Left lung (tissue), 10 donors: ENCODE results near the gene FAM98B. TPM values are rescaled to one million over a fixed set of nuclear protein-coding genes. Genes with fewer than 3 reads are reported as not detected.

ENCODE experiments used
- ATAC-seq: fragments of 200-7000 bp; cut with Tn5 transposase; one replicate; pipeline ENCODE4 v1.9.1; 2020; ENCODE audit warnings: moderate library complexity
- DNase-seq, 4 donors: peaks; one replicate each; pipeline ENCODE4 v3.0.0-alpha.2; 2013 to 2020
- H3K27ac ChIP-seq, 2 donors: fragments of 200-600 bp; sonication (generic) in 1 of 2; one replicate each; pipeline versions ENCODE4 v1.5.0 to v1.8.0; 2020 to 2021
- H3K27me3 ChIP-seq, 2 donors: fragments of 200-600 bp; sonication (generic) in 1 of 2; one replicate each; pipeline versions ENCODE4 v1.5.0 to v1.8.0; 2020 to 2021
- H3K36me3 ChIP-seq, 2 donors: fragments of 200-600 bp; sonication (generic) in 1 of 2; one replicate each; pipeline versions ENCODE4 v1.5.0 to v1.8.0; 2020 to 2021
- H3K4me1 ChIP-seq, 2 donors: fragments of 200-600 bp; one replicate each; pipeline ENCODE4 v1.8.0; 2021
- H3K4me3 ChIP-seq, 2 donors: fragments of 200-600 bp; sonication (generic) in 1 of 2; one replicate each; pipeline versions ENCODE4 v1.5.0 to v1.8.0; 2020 to 2021; ENCODE audit warnings: mild to moderate bottlenecking in 1 of 2
- H3K9me3 ChIP-seq, 2 donors: fragments of 200-600 bp; sonication (generic) in 1 of 2; one replicate each; pipeline versions ENCODE4 v1.5.0 to v1.8.0; 2020 to 2021
- intact Hi-C, 2 donors: fragments of 100-400 bp; cut with DNase I; formaldehyde crosslinking; loops; one replicate each; pipeline versions ENCODE4 v1.11.2 to v1.14.2; 2022
- polyA plus RNA-seq, 6 donors: library from polyadenylated mRNA; unstranded; fragments of 120-200 nt; gene quantifications; one replicate each; pipeline ENCODE4 v1.2.1, GENCODE V29; 2013; ENCODE audit not compliant: insufficient read length in 6 of 6
- total RNA-seq, 2 donors: library from RNA; stranded (reverse); fragmentation: NEBNext Ultra II Directional; extraction: Animal tissue kit (Norgen Biotek cat#: 25700); gene quantifications; one replicate each; pipeline ENCODE4 v1.2.1, GENCODE V29; 2021
- TF ChIP-seq, protein P1 (sequence below), 2 donors: fragments of 200-600 bp; sonication (generic) in 1 of 2; IDR thresholded peaks; one replicate each; pipeline versions ENCODE4 v1.5.0 to v1.8.0; 2021; ENCODE audit warnings: antibody characterized with exemption in 2 of 2
- donor health status: DM: no; HTN: yes; CAD: no.
- donor health status: DM: no; HTN: no; CAD: no.

FAM98B gene
- total and polyA plus RNA-seq, 8 donors, result 16.7 to 65.9 (median 54.3) TPM

DNA sequence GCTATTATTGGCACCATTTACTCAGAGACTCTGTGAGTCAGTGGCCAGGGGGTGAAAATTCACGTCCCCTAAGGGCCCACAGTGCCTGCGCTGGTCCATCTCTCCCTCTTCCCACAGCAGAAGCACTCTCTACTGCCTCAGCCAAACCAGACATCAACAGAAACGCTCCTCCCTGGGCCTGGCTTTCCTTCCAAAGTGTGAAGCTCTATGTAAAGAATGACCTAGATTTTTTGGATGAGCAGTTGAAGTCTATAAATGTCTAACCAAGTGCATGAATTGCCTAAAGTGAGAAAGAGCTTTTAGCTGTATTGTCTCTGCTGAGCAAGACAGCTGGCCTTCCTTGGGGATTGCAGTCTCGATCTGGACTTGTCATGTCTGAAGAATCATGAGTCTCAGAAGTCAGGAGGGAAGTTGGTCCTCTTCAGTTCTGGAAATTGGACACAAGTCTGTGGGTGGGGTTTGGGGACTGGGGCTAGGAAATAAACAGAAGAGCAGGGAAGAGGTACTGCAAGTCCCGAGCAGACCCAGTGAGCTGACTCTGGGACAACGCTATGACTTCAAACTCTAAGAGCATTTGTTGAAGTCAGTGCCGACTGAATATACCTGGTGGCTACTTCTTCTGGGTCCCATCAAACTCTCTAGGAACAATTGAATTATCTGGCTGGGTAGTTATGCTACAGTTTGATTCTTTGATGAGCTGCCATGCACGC, 81.7 kb downstream of the FAM98B start:
- no peaks in the 10 kb centered on the region for H3K27me3 ChIP-seq
- no peaks in the 10 kb centered on the region for H3K36me3 ChIP-seq
- H3K4me1 ChIP-seq, result no peaks in the 10 kb centered on the region
- H3K4me3 ChIP-seq, result no peak overlapping the region
- DNase-seq (no peak), ATAC-seq (no peak)
- TF ChIP-seq, protein P1, sequence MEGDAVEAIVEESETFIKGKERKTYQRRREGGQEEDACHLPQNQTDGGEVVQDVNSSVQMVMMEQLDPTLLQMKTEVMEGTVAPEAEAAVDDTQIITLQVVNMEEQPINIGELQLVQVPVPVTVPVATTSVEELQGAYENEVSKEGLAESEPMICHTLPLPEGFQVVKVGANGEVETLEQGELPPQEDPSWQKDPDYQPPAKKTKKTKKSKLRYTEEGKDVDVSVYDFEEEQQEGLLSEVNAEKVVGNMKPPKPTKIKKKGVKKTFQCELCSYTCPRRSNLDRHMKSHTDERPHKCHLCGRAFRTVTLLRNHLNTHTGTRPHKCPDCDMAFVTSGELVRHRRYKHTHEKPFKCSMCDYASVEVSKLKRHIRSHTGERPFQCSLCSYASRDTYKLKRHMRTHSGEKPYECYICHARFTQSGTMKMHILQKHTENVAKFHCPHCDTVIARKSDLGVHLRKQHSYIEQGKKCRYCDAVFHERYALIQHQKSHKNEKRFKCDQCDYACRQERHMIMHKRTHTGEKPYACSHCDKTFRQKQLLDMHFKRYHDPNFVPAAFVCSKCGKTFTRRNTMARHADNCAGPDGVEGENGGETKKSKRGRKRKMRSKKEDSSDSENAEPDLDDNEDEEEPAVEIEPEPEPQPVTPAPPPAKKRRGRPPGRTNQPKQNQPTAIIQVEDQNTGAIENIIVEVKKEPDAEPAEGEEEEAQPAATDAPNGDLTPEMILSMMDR (IDR thresholded peaks at IDR 0.05), result no peak
- H3K27ac ChIP-seq, result no peak overlapping the region
- intact Hi-C loops, result no loop called here
- no peaks in the 10 kb centered on the region for H3K9me3 ChIP-seq

DNA sequence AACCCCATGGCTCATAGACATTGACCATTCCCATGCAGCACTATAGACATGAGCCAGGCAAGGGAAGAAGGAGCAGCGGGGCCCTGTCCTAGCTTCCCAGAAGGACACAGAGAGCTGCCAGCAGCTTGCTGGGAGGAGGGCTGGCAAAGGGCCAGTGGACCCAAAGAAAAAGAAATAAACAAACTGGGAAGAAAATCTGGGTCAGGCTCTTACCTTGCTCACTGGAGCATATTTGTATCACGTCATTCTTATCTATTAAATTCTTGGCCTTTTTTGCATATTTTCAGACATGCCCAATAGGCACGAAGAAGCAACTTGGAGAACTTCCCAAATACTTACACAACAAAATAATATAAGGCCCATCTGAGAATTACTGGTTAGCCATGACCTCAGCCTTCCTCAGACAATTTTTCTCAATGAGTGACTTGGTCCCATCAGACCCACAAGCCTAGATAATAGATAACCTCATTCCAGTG, 82.3 kb downstream of the FAM98B start:
- intact Hi-C loops, result no loop called here
- H3K27ac ChIP-seq, result no peak overlapping the region
- H3K27me3 ChIP-seq, result no peaks in the 10 kb centered on the region
- TF ChIP-seq, protein P1 (IDR thresholded peaks at IDR 0.05), result no peak
- ATAC-seq (no peak), DNase-seq (no peak)
- no peaks in the 10 kb centered on the region for H3K4me1 ChIP-seq
- no peak overlapping the region for H3K4me3 ChIP-seq
- H3K9me3 ChIP-seq, result no peaks in the 10 kb centered on the region
- H3K36me3 ChIP-seq, result no peaks in the 10 kb centered on the region

Other genes with a start within 250 kb of the FAM98B start
- gene SPRED1, start 201.3 kb upstream of the FAM98B start, total RNA-seq, result 10 to 100 TPM; 57.5 to 59.4 TPM
- gene SPRED1, start 201.3 kb upstream of the FAM98B start, polyA plus RNA-seq, result 10 to 100 TPM; 36.3 to 46.9 (median 43.0) TPM
- gene RASGRP1, start 110.7 kb downstream of the FAM98B start, total RNA-seq, result 10 to 100 TPM in 1 of 2 donors, 1 to 10 TPM in 1; 3.3 to 19.2 TPM
- gene RASGRP1, start 110.7 kb downstream of the FAM98B start, polyA plus RNA-seq, result 1 to 10 TPM; 1.2 to 1.7 (median 1.4) TPM